GM19023 (cell line): ENCODE measurements around the gene ZDHHC20.

Experiments used
- ATAC-seq: cut with Tn5 transposase; IDR thresholded peaks from one replicate; pipeline ENCODE4 v1.9.1; 2021; ENCODE audit warnings: mild to moderate bottlenecking, moderate library complexity; ENCODE audit not compliant: unreplicated experiment

ZDHHC20 gene

GRCh38 chr13:21362741-21363140, 96.4 kb downstream of the ZDHHC20 start:
- ATAC-seq = no peak

GRCh38 chr13:21361706-21362105, 97.4 kb downstream of the ZDHHC20 start:
- ATAC-seq = no peak

DNA sequence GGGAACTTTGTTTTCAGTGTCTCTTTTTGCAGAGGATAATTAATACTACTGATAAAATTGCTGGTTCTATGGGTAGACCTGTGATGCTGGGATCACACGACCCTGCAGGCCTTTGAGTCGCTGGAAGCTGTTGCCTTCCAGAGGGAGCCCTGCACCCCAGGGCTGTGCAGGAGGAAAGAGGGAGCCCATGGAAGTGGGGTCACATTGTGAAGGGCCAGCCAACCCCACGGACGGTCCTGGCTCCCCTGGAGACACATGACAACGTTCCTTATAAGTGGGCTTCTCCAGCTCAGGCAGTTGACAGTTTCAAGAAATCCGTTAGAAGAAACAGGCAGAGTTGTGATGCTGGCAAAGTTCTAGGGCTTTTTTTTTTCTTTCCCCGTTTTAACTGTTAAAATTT, 98.0 kb downstream of the ZDHHC20 start:
- no peak for ATAC-seq

DNA sequence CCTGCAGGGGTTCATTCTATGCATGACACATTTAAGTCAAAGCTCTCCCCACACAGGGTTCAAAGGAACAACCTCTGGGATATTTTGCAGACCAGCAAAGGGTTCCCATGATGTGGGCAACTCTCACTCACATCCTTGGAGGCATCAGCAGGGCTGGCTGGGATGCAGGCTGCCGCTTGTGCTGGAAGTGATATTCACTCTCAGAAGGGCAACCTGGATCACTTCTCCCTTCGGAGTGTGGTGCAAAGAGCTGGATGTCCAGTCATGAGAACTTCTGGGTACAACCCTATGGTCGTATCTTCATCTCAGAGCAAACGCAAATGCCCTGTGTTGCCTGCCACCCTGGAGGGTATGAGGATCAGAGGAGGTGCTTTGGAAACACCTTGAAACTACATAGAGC, 98.6 kb downstream of the ZDHHC20 start:
- ATAC-seq = no peak

DNA sequence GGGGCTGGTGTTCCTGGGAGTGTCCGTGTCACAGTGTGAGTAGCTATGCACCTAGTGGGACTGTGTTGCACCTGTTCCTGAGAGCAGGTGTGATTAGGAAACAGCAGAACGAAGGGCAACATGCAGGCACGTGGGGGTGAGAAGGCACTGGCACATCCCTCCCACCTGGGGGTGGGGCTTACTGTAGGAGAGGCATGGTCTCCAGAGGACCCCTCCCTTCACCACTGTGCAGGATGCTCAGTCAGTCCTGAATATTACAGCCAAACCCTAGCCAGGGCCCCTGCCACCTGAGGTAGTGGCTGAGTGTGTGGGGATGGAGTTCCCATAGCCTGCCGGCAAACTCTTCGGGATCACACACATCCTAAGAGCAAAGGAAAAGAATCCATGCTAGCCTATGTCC, 99.2 kb downstream of the ZDHHC20 start:
- ATAC-seq = no peak

DNA sequence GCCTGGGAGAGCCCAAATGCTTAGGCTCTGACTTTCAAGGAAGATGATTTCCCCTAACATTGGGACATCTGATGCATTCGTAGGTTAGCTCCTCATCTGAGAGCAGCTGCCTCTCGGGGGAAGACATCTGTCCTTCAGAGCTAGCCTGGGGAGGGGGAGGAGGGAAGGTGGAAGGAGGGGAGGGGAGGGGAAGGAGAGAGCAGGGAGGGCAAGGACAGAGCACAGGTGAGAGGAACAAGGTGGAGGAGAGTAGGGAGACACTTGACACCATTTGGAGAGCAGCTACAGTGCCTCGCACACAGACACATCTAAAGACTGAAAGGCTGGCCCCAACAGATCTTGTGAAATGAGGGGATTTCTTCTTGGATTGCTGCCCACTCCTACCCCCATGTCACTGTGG, 103.8 kb downstream of the ZDHHC20 start:
- ATAC-seq = no peak

DNA sequence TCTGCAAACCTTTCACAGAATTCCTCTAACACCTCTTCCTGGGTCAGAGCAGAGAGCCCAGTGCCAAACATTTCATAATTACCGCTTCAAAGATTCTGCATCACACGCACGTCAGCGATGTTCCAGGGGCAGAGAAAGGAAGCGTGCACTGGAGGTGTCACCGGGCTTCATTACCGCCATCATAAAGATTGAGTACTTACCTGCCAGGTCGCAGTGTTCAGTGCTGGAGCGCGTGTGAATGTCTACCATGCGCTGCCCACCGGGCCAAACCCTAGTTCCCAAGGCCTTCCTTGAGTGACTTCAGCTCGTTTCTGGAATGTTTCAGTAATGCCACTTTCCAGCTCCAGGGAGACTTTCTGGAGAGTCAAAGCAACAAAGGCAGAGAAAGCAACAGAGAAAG, 104.4 kb downstream of the ZDHHC20 start:
- no peak for ATAC-seq

GRCh38 chr13:21348488-21349120, 110.5 kb downstream of the ZDHHC20 start:
- ATAC-seq = no peak

GRCh38 chr13:21347753-21348318, 111.3 kb downstream of the ZDHHC20 start:
- ATAC-seq = no peak

DNA sequence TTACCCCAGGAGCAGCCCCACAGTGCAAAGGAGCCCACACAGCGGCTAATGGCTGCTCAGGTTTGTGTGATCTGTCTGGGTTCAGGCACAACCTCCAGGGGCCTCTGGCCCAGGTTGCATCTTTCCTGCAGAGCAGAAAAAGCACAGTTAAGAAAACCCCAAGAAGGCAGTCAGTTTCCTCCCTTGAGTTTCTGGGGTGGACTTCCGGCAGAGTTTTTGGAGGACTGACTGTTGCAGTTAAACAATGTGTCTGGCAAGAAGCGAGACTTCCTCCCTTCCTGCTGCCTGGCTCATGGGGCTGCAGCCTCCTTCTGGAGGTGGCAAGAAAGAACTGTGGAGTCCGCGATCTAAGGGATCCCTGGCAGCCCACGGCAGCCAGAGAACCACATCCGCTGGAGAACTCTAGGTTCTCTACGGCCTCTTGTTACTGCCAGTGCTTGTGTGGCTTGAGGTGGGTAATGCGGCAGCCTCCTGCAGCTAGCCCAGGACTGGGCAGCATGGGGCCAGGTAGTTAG, 114.4 kb downstream of the ZDHHC20 start:
- ATAC-seq = peak; percentile 65

DNA sequence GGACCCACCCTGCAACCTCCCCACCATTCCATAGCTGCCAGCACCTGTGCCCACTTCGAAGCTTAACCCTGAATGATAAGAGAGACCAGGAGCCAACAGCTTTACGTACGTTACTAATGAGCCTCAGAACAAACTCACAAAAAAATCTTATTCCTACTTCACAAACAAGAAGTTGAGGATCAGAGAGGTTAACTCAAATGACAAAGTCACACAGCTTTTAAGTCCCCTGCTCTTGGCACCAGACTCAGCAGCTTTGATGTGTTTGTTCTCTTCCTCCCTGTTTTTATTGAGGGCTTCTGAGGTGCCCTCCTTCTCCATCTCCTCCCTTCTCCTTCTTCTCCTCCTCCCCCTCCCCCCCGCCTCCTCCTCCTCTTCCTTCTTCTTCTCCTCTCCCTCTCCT, 115.4 kb downstream of the ZDHHC20 start:
- ATAC-seq = no peak

- ATAC-seq = no peak
Observed at GRCh38 chr13:21342699-21343442, 116.2 kb downstream of the ZDHHC20 start.

- no peak for ATAC-seq
Observed at GRCh38 chr13:21341637-21342422, 117.3 kb downstream of the ZDHHC20 start.

GRCh38 chr13:21338639-21339278, 120.3 kb downstream of the ZDHHC20 start:
- ATAC-seq = no peak

- no peak for ATAC-seq
Observed at GRCh38 chr13:21338156-21338555, 120.9 kb downstream of the ZDHHC20 start.

DNA sequence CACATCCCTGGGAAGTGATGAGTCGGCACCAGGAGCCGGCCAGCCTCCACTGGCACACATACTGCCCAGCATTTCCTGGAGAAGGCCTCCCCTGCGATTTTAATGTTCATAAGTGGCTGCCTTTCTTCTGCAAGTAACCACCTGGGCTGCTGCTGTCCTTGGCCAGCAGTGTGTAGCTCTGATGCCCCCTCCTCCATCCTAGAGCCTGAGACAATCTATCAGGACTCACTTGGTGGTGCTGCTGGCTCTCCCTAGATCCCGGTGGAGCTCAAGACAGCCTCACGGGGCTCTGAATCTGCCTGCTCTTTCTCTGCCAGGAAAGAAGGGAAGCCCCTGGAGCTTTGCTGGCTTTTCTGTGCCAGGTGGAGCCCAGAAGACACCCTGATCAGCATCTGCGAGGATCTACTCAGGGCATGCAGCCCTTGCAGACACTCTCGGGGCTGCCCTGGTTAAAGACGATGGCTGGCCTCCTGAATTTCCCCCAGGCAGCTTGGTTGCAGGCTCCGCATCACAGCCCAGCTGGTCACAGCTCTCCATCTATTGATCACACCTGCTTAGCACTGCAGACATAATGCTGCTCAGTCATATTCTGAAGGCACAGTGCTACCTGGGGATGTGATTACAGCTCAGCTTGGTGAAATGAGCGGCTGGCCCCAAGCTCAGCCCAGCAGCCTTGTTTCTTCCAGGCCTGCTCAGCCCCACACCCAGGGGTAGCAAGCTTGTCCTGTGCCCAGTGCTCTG, 122.3 kb downstream of the ZDHHC20 start:
- ATAC-seq = no peak

GRCh38 chr13:21333186-21333585, 125.9 kb downstream of the ZDHHC20 start:
- no peak for ATAC-seq

DNA sequence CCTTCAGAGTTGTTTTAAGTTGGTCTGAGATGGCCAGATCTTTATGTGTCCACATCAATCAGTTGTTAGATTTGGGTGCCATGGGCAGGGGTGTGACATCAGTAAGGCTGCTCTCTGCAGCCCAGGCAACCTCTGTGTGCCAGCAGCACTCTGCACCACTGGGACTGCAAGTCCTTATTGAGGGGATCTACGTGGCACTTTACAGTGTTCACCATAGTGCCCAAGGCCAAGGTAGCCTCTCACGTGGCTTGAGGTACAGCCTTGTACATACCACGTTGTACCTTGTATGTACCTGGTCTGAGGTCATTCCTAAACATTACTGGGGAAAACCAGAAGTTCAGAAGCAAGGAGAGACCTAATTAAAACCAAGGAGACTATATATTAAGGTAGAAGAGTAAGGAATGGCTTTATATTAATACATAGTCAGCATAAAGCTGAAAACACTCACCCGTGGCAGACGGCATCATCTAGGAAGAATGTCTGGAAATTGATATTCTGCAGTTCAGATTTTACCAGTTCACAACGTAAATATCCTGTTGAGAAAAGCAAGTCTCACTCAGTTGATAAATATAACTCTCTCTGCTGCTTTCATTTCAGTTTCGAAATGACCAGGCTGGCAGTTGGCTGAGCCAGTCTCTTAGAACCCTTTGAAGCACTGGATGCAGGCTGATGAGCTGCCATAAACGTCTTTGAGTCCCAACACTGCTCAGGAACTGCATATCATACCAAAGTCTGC, 128.8 kb downstream of the ZDHHC20 start:
- peak; percentile 69 for ATAC-seq

- ATAC-seq = no peak
Observed at GRCh38 chr13:21328836-21329477, 130.1 kb downstream of the ZDHHC20 start.
